GM21529 (cell line): ENCODE measurements around the gene MZB1.
"Not testable (repeated sequence)": the region's sequence is repeated elsewhere in the genome, so short reads cannot be mapped to it uniquely, and the experiment has no call there.

ENCODE experiments used
- ATAC-seq: cut with Tn5 transposase; IDR thresholded peaks from one replicate; pipeline ENCODE4 v1.9.1; 2021; ENCODE audit not compliant: unreplicated experiment

The MZB1 gene

DNA sequence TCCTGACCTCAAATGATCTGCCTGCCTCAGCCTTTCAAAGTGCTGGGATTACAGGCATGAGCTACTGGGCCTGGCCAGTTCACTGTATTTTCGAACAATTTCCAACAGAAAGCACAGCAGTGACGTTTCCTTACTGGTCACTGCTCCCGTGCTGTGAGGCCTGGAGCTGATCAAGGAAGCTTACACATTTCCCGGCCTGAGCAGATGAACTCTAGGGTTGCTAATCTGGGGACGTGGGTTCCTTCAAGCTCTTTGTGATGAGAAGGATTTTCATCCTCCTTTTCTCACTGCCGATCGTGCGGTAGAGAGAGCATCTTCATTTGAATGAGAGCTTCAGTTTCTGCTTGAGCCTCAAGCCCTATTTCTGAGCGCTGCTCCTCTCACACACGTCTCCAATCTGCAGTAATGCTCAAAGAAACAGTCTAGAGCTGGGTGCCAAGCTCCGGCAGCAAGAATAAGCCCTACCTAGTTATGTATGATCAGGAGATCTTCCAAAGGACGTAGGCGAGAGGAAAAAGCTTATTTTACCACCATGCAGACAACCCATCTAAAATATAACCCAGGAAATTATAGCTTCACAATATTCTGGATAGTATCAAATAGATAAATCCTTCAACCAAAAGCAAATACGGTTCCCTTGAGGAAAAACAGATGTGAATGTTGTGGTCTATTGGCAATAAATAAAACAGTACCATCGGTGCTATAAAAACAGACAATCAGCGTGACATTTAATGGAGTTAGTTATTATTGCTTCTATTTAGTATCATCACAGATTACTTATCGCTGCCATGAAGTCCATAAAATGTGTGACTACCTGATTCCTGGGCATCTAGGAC, 21.5 kb upstream of the MZB1 start:
- ATAC-seq = no peak

DNA sequence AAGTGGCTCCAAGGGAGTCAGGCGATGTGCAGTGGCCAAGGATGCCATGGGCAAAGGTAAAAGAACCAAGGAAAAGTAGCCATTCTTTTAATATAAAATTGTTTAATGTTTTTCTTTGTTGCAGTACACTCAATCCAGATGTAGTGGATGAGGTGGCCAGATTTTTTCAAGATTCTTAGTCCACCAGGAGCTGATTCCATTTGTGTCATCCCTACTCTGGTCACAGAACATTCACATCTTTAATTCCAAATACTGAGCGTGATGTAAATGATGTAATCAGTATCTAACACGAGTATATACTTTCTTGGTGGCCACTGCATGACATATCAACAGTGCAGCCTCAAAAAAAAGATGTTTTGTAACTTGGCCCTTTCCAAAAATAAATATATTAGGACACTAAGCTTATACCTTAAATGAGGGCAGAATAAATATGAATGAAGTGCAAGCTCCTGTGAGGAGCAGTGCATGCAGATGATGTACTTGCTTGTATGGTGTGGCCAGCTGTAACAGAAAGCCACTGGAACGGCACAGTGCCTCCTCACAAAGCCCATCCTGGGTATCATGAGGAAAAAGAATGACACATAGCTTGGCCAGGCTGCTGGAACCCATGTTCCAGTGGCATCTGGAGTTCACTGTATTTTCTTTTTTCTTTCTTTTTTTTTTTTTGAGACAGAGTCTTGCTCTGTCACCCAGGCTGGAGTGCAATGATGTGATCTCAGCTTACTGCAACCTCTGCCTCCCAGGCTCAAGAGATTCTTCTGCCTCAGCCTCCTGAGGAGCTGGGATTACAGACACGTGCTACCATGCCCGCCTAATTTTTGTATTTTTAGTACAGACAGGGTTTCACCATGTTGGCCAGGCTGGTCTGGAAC, 20.6 kb upstream of the MZB1 start:
- no peak for ATAC-seq

DNA sequence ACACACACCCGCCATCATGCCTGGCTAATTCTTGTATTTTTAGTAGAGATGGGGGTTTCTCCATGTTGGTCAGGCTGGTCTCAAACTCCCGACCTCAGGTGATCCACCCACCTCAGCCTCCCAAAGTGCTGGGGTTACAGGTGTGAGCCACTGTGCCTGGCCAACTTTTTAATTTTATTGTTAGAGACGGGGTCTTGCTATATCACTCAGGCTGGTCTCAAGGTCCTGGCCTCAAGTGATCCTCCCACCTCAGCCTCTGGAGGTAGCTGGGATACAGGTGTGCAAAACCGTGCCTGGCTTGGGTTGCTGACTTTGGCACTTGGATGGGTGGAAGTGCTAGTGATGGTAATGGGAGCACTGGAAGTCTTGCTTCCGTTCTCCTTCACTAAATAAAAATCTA, 19.4 kb upstream of the MZB1 start:
- ATAC-seq = not testable (repeated sequence)

DNA sequence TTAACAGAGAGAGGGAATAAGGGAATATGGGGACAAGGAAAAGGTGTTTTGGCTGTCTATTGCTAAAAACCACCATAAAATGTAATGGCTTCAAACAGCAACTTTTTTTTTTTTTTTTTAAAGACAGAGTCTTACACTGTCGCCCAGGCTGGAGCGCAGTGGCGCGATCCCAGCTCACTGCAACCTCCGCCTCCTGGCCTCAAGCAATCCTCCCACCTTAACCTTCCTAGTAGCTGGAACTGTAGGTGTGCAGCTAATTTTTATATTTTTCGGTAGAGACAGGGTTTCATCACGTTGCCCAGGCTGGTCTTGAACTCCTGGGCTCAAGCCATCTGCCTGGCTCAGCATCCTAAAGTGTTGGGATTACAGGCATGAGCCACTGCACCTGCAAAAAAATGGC, 18.5 kb upstream of the MZB1 start:
- ATAC-seq = no peak

DNA sequence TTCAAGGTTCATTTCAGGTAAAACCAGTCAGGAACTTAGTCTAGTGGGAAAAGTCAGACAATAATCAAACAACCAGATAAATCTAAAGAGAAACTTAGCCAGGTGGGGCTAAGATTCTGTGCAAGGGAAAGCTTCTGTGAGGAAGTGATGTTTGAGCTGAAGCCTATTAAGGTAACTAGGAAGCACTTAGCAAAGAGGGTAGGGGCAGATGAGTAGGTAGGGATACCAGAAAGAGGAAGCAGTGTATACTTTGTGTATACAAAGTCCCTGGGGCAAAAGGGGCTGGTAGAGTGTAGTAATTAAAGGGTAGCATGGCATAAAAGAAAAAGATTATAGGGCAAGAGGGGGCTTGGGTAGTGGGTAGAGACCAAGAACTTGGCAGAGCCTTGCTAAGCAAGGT, 17.8 kb upstream of the MZB1 start:
- ATAC-seq = no peak

DNA sequence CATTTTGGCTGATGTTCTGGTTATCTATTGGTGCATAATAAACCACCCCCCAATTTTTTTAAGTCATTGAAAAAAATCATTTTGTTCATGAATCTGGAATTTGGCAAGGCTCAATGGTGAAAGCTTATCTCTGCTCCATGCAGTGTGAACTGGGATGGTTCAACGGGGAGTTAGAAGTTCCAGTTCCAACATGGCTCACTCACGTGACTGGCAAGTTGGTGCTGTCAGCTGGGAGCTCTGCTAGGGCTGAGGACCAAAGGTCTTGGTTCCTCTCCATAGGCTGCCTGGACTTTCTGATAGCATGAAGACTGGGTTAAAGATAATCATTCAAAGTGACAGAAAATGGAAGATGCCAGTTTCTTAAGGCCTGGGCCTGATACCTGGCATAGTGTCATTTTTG, 17.2 kb upstream of the MZB1 start:
- no peak for ATAC-seq

DNA sequence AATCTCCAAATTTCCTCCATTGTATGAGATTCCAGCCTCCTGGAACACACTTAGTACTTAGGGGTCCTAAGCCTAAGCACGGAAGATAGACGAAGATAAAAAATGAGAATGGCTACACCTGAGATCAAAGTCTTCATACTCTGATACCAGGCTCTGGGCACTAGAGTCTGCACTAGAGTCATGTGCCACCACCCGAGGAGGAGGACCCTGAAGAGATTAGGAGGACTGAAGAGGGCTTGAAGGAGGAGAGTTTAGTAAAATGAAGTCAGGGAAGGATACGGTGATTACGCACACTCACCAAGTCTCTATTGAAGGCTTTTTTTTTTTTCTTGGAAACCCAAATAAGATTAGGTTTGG, 14.7 kb upstream of the MZB1 start:
- ATAC-seq = no peak

DNA sequence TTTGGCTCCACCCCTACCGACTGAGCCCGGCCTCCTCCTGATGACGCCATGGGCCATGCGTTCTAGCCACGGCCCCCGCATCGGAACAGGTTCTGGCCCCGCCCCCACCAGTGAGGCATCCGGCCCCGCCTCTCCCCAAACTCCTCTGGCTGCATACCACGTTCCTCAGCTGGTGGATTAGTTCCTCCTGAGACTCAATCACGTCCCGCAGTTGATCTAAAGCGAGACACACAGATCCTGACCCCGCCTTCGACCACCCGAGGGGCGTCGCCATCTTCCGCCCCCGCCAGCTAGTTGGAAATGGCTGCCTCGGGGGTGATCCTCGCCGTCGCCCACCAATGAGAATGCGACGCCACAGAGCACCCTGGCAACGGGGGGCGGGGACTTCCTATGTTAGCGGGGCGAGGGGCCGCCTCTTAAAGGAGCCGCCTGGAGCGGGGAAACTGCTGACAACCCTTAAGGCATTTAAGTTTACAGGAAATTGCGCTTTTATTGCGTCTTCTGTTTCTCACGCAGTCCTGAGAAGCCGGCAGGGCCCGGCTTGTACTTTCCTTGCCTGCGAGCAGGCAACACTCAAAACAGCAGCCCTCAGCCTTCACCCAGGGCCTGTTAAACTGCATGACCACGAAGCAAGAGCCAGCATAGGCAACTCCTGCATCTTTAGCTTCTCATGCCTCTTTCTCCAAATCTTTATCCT, 14.2 kb upstream of the MZB1 start, which contains the start of gene SPATA24:
Gene SPATA24 (minus strand): TSS at position 303 of the 697 bp plus-strand sequence. CDS start 29 bp downstream, at position 274.
- ATAC-seq = peak; percentile 77

DNA sequence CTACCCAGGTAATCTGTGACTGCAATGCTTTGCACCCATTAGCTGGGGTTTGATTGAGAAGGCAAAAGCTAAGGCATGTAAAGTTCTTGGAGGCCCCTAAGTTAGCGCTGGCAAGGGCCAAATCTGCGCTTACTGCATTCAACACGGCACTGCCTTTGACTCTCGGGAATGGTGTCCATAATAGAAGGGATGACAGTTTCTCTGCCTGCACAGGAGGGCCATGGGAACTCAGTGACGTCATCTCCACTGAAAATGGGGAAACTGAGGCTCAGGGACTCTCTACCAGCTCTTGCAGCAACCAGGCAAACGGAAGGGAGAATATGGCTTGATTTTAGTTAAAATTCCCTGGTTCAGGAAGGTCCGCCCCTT, 13.7 kb upstream of the MZB1 start:
- ATAC-seq = no peak

DNA sequence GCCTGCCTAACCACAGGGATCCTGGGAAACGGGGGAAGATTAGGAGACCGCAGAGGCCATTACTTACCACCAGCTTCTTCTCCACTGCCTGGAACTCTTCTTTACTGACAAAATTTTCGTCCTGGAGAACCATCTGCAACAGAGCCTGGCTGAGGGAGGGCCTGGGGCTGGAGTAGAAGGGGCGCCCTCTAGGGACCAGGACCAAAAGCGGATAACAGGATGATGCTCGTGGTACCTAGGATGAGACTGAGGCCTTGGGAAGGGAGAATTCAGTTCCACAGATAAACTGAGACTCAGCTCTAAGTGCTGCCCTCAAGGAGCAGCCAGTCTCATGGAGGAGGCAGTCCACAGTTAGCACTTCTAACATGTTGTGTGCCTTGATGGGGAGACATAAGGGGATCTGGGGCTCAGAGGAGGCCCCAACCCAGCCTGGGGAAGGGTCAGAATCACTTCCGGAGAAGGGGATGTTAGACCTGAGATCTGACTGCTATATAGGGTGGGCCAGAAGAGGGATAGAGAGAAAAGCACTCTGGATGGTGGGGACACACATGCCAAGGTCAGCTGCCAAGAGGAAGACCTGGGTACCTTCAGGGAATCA, 12.9 kb upstream of the MZB1 start:
- no peak for ATAC-seq

DNA sequence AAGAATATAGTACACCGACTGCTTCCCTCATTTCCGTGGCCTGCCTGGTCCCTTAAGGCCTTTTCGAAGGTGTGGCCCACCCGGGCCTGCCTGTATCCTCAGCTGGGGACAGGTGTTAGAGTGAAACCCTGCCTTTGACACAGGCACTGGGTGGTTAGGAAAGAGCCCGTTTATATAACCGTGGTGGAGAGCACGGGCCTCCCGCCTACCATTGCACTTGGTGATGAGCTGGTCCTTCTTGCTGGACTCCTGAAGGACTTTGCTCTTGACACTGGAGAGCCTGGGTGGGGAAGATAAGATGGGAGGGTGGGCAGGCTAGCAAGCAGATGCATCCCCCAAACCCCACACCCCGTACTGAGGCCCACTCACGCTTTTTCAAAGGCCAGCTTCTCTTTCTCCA, 11.8 kb upstream of the MZB1 start:
- ATAC-seq = no peak

DNA sequence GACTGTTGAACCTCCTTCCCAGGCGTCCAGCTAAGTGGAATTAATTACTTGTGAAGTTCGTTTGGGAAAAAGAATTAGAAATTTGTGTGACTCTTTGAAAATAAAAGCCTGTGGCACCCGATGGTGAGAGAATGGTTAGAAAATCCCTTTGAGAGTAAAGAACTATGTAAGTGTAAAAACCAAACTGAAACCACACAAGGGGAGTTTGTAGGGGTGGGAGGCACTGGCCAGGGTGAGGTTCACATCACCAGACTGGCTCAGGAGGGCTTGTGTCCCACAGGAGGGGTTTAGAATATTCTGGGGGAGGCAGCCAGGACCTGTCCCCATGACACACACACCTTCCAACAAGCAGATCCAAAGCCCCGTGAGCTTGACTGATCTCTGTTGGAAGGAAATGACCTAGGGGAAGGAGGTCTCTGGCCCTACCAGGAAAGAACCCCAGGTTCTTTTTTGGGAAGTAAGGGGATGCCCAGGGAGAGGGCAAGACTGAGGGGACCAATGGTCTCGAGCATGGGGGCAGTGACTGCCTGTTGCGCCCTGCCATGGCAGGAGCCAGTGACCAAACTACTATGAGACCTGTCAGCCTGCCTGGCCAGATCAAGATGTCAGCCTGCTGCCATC, 9.9 kb upstream of the MZB1 start:
- peak; percentile 24 for ATAC-seq

DNA sequence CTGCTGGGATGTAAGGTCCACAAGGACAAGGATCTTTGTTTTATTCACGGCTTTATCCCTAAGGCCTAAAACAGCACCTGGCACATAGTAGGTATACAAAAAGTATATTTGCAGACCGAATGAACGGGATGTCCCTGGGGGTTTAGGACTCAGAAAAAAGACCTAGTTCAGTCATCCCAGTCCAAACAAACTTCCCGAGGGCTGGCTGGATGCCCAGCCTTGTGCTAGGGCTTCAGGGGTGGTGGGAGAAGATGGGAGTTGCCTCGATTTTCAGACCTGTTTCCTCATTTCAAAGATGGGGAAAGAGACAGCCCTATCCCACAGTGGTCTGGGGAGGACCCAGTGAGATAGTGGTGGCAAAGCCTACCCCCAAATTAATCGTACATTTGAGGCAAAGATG, 8.2 kb upstream of the MZB1 start:
- ATAC-seq = no peak

DNA sequence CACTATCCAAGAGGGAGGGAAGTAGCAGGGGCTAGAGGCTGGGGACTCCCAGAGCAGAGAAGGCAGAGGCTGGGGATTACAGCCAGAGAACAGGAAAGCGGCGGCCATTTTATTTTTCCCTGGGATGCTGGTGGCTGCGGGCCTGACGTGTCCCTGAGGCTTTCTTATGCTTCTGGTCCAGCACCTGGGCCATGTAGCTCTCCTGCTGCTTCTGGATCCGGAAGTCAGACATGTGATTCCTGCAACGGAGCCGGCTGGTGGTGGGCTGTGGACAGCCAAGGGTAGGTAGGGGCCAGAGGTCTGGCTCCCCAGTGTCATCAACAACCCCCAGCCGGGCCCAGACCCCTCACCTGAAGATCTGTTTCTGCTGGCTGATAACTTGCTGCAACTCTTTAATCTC, 7.0 kb upstream of the MZB1 start:
- no peak for ATAC-seq

DNA sequence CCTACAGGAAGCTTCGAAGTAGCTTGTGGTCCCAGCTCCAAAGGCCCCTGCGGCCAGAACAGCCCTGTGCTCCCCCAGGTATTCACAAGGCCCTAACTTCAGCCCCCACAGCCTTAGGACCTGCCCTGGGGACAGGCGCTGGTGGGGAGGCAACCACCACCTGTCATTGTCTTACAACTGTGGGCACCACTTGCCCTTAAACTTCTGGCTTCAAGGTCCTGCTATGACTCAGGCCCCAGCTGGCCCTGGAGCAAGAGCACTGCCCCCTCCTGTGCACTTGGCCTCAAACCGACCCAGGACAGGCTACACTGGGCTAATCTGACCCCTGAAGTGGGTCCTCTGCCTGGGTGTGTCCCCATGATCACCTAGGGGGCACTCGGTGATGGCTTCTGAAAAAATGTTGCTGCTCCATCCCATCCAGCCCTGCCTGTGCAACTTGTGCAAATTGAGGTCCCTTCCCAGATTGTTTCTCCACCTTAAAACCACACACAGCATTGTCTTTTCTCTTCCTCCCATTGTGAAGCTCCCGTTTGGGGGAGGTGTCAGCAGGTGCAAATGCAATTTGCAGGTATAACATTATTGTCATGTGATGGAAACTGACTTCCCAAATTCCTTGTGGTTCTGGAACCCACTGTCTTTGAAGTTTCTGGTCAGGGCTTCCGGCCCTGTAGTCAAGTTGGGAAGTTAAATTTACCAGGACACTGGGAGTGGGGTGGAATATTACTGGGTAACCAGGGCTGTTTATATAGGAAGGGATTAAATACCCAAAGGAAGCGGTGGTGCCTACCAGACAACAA, 6.3 kb upstream of the MZB1 start:
- no peak for ATAC-seq

DNA sequence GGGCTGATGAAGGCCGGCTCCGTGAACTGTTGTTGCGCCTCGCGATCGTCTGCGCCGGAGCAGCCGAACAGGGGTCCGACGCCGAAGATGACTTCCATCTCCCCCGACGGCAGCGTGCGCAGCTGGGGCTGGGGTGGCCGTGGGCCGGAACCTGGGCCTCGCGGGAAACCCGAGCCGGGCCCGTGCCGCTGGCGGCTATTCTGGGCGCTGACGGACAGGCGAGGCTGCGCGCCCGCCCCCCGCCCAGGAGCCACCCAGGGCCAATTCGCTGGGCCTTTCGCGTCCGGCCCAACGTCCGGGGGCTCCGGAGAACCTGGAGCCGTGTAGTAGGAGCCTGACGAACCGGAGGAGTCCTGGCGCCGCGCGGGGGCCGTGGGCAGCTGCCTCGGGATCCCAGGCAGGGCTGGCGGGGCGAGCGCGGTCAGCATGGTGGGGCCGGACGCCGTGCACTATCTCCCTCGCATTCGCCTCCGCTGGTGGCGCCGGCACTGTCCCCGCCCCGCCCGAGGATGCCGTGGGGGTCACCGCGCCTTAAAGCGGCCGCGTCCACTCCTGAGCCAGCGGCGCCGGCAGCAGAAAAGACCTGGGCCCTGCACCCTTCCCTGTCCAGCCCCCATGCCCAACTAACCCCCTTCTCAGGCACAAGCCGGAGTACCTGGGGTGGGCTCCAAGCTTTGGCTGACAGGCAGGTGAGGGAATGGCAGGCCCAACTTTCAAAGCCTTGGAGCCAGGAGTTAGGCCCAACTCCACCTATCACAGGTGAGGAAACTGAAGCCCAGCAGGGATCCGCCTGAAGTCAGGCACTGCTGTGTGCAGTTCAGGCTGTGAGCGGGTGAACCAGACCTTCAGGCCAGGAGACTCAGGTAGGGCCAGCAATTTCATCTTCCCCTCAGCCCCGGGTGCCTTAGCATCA, 5.2 kb upstream of the MZB1 start, which contains the start of gene PROB1:
Gene PROB1 (minus strand): TSS at position 451 of the 913 bp plus-strand sequence. CDS start 23 bp downstream, at position 428.
- ATAC-seq = no peak

DNA sequence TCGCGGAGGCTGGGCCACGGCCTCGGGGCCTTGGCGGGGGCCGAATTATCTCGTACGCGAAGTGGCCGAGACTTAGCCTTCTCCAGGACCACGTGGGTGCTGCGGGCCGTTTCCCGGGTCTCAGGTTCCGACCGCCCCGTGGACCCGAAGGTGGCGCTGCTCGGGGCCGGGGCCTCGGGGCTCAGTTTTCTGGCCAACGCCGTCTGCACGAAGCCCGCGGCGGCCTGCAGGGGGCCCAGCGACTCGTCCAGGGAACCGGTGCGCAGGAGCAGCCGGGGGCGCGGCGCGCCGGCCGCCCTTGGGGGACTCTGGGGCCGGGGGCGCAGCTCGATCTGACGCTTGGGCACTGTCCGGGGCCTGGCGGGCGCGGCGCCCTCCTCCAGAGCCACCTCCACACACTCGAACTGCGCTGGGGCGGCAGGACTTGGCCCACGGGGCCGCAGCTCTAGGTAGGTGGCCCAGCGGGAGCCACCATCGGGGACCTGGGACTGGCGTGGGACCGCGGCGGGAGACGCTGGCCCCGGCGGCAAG, 4.5 kb upstream of the MZB1 start:
- no peak for ATAC-seq

DNA sequence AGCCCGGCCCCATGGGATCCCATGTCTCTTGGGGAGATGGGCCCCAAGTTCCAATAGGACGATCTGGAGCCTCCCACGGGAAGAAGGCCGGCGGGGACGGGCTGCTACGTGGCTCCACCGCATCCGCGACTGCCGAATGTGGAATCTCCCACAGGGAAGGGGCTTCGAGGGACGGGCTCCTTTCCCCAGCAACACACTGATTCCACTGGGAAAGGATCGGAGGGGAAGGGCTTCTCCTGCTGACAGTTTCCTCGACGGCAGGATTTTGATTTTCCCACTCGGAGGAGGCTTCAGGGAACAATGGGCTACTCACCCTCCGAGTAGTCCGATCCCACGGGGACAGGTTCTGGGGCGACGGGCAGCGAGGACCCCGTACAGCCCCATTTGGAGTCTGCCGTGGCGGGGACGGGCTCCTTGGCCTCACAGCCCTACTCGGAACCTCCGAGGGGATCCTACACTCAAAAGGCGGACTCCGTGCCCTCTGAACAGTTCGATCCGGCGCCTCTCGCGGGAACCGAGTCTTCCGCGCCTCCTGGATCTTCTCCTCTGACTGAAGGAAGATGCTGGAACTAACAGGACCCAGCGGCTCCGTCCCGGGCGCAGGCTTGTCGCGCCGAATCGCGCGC, 3.9 kb upstream of the MZB1 start:
- ATAC-seq = no peak
